K562 (cell line): ENCODE measurements around the gene ATXN7L2. TPM values are rescaled to one million over a fixed set of nuclear protein-coding genes. Genes with fewer than 3 reads are reported as not detected.

Source experiments
- ZNF318 ChIP-seq, 2 experiments: fragments of 450-650 bp; IDR thresholded peaks; 2 replicates each; pipeline ENCODE4 v1.6.1; 2016; ENCODE audit warnings: mild to moderate bottlenecking in 2 of 2, borderline replicate concordance in 1 of 2, low read depth in 1 of 2, moderate library complexity in 1 of 2
- polyA plus RNA-seq, 8 experiments: library from polyadenylated mRNA; depleted of rRNA in 4 of 8; stranded (reverse) in 5 of 8; unstranded in 3 of 8; fragments of >200 nt; fragmentation: Nextera tagmentation in 2 of 8; fragmentation: Illumina TruSeq in 1 of 8; extraction: Ambion mirVana in 2 of 8; extraction: Trizol in 1 of 8; gene quantifications; 2 replicates each; pipeline versions ENCODE4 v1.2.1 to v1.2.3, GENCODE V29; 2011 to 2014; ENCODE audit warnings: inconsistent platforms in 1 of 8, missing spikeins in 1 of 8
- total RNA-seq, 7 experiments: library from RNA; depleted of rRNA in 6 of 7; stranded (reverse); fragments of >200 nt in 6 of 7; fragmentation: Illumina TruSeq in 2 of 7; extraction: Trizol in 2 of 7; gene quantifications; 2 replicates each; pipeline versions ENCODE4 v1.2.1 to v1.2.3, GENCODE V29; 2011 to 2021; ENCODE audit warnings: low replicate concordance in 1 of 7

Gene ATXN7L2
- total and polyA plus RNA-seq, 9 of the 15 experiments (the other 6 are each of a cell fraction or from before 2014, with no cell fraction given) = 0.21 to 10.4 (median 5.8) TPM

GRCh38 chr1:109438798-109439297 is 44.9 kb upstream of the ATXN7L2 start (continued):
- TF ChIP-seq ZNF318 (IDR thresholded peaks at IDR 0.05; ENCODE audit: borderline replicate concordance in 1 of 2, low read depth in 1 of 2) = peak in 1 of 2 experiments; percentile 44; a peak in 1 of 4 replicates
